ENCODE results near the gene ZNF831. TPM values are rescaled to one million over a fixed set of nuclear protein-coding genes. Genes with fewer than 3 reads are reported as not detected.

ZNF831 gene
- total RNA-seq, 1 experiment from 2014 or later: 0.04 TPM

DNA sequence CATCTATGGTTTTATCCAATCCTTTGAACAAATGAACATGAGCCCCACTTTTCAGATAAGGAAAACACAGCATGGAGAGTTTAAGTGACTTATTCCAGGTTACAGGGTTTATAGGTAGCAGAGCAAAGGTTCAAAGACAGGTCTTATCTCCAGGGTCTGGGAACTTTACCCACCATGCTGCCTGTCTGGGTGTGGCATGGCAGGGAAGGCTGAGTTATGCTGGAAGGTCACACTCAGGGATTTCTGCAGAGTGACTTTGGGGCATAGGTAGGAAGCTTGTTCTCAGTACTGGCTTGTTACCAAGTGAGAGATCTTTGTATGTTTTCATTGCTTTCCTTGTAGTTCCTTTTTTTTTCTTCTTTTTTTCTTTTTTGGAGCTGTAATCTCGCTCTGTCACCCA lies 1.8 kb downstream of the ZNF831 start (continued):
- TF ChIP-seq, protein P1, sequence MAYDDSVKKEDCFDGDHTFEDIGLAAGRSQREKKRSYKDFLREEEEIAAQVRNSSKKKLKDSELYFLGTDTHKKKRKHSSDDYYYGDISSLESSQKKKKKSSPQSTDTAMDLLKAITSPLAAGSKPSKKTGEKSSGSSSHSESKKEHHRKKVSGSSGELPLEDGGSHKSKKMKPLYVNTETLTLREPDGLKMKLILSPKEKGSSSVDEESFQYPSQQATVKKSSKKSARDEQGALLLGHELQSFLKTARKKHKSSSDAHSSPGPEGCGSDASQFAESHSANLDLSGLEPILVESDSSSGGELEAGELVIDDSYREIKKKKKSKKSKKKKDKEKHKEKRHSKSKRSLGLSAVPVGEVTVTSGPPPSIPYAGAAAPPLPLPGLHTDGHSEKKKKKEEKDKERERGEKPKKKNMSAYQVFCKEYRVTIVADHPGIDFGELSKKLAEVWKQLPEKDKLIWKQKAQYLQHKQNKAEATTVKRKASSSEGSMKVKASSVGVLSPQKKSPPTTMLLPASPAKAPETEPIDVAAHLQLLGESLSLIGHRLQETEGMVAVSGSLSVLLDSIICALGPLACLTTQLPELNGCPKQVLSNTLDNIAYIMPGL (CRISPR knock-in tag; IDR thresholded peaks at IDR 0.05): no peak
- TF ChIP-seq ZNF396 (CRISPR knock-in tag; IDR thresholded peaks at IDR 0.05; ENCODE audit: borderline replicate concordance): no peak
- no peak for TF ChIP-seq JAZF1 (CRISPR knock-in tag; IDR thresholded peaks at IDR 0.05)
- TF ChIP-seq, protein P2, sequence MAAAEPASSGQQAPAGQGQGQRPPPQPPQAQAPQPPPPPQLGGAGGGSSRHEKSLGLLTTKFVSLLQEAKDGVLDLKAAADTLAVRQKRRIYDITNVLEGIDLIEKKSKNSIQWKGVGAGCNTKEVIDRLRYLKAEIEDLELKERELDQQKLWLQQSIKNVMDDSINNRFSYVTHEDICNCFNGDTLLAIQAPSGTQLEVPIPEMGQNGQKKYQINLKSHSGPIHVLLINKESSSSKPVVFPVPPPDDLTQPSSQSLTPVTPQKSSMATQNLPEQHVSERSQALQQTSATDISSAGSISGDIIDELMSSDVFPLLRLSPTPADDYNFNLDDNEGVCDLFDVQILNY (CRISPR knock-in tag; IDR thresholded peaks at IDR 0.05): no peak
- no peak for TF ChIP-seq GABPB1 (CRISPR knock-in tag; IDR thresholded peaks at IDR 0.05)
- TF ChIP-seq GTF2I (CRISPR knock-in tag; conservative IDR thresholded peaks at IDR 0.05): no peak
- TF ChIP-seq, protein P3, sequence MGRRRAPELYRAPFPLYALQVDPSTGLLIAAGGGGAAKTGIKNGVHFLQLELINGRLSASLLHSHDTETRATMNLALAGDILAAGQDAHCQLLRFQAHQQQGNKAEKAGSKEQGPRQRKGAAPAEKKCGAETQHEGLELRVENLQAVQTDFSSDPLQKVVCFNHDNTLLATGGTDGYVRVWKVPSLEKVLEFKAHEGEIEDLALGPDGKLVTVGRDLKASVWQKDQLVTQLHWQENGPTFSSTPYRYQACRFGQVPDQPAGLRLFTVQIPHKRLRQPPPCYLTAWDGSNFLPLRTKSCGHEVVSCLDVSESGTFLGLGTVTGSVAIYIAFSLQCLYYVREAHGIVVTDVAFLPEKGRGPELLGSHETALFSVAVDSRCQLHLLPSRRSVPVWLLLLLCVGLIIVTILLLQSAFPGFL (CRISPR knock-in tag; IDR thresholded peaks at IDR 0.05; ENCODE audit: borderline replicate concordance): no peak

DNA sequence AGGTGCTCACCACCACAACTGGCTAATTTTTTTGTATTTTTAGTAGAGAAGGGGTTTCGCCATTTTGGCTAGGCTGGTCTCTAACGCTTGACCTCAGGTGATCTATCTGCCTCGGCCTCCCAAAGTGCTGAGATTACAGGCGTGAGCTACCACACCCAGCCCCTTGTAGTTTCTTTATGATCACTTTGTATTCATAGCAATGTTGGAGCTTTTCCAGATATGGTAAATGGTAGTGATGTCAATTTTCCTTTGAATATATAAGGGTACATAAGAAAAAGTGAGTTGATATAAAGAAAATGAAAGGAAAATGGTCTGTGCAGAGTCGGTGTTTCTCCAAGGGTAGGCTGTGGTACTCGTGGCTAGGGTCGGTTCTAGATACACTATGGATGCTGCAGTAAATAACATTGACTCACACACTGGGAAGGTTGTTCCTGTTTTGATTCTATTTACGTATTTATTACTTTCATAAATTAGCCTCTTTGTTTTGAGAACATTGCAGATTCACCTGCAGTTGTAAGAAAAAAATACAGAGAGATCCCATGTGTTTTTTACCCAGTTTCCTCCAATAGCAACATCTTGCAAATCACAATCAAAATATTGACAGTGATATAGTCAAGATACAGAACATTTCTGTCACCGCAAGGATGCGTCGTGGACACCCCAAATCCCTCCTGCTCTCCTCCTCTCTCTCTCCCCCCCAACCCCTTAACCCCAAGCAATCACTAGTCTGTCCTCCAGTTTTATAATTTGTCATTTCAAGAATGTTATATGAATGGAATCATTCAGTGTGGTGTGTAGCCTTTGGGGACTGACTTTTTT lies 2.5 kb downstream of the ZNF831 start:
- Mint-ChIP-seq H3K4me3 (no peak overlapping the region), H3K9me3 (no peaks in the 10 kb centered on the region), H3K36me3 (no peaks in the 10 kb centered on the region), H3K27ac (no peak overlapping the region), H3K4me1 (no peaks in the 10 kb centered on the region), H3K27me3 (ENCODE audit: low read depth) (peaks cover 7% of the 10 kb centered on the region; the same call in 1 of the 2 replicates)
- DNase-seq (ENCODE audit: low spot score): no peak
- TF ChIP-seq, protein P4, sequence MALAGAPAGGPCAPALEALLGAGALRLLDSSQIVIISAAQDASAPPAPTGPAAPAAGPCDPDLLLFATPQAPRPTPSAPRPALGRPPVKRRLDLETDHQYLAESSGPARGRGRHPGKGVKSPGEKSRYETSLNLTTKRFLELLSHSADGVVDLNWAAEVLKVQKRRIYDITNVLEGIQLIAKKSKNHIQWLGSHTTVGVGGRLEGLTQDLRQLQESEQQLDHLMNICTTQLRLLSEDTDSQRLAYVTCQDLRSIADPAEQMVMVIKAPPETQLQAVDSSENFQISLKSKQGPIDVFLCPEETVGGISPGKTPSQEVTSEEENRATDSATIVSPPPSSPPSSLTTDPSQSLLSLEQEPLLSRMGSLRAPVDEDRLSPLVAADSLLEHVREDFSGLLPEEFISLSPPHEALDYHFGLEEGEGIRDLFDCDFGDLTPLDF (CRISPR knock-in tag; IDR thresholded peaks at IDR 0.05): no peak
- TF ChIP-seq ZNF423 (CRISPR knock-in tag; IDR thresholded peaks at IDR 0.05) (no peak), TEAD1 (CRISPR knock-in tag; IDR thresholded peaks at IDR 0.05) (no peak), ZNF396 (CRISPR knock-in tag; IDR thresholded peaks at IDR 0.05; ENCODE audit: borderline replicate concordance) (no peak)
- TF ChIP-seq, protein P5, sequence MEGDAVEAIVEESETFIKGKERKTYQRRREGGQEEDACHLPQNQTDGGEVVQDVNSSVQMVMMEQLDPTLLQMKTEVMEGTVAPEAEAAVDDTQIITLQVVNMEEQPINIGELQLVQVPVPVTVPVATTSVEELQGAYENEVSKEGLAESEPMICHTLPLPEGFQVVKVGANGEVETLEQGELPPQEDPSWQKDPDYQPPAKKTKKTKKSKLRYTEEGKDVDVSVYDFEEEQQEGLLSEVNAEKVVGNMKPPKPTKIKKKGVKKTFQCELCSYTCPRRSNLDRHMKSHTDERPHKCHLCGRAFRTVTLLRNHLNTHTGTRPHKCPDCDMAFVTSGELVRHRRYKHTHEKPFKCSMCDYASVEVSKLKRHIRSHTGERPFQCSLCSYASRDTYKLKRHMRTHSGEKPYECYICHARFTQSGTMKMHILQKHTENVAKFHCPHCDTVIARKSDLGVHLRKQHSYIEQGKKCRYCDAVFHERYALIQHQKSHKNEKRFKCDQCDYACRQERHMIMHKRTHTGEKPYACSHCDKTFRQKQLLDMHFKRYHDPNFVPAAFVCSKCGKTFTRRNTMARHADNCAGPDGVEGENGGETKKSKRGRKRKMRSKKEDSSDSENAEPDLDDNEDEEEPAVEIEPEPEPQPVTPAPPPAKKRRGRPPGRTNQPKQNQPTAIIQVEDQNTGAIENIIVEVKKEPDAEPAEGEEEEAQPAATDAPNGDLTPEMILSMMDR (IDR thresholded peaks at IDR 0.05): no peak
- TF ChIP-seq, protein P6, sequence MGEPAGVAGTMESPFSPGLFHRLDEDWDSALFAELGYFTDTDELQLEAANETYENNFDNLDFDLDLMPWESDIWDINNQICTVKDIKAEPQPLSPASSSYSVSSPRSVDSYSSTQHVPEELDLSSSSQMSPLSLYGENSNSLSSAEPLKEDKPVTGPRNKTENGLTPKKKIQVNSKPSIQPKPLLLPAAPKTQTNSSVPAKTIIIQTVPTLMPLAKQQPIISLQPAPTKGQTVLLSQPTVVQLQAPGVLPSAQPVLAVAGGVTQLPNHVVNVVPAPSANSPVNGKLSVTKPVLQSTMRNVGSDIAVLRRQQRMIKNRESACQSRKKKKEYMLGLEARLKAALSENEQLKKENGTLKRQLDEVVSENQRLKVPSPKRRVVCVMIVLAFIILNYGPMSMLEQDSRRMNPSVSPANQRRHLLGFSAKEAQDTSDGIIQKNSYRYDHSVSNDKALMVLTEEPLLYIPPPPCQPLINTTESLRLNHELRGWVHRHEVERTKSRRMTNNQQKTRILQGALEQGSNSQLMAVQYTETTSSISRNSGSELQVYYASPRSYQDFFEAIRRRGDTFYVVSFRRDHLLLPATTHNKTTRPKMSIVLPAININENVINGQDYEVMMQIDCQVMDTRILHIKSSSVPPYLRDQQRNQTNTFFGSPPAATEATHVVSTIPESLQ (CRISPR knock-in tag; IDR thresholded peaks at IDR 0.05): no peak
- TF ChIP-seq, protein P7, sequence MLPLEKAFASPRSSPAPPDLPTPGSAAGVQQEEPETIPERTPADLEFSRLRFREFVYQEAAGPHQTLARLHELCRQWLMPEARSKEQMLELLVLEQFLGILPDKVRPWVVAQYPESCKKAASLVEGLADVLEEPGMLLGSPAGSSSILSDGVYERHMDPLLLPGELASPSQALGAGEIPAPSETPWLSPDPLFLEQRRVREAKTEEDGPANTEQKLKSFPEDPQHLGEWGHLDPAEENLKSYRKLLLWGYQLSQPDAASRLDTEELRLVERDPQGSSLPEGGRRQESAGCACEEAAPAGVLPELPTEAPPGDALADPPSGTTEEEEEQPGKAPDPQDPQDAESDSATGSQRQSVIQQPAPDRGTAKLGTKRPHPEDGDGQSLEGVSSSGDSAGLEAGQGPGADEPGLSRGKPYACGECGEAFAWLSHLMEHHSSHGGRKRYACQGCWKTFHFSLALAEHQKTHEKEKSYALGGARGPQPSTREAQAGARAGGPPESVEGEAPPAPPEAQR (CRISPR knock-in tag; IDR thresholded peaks at IDR 0.05): no peak
- TF ChIP-seq, protein P3 (CRISPR knock-in tag; IDR thresholded peaks at IDR 0.05; ENCODE audit: borderline replicate concordance): no peak
- ATAC-seq: no peak
- CTCF ChIA-PET: interaction anchor here (1.5 kb wide), 1 partner anchor 42 kb away, joined by 8 read pairs; no protein-coding TSS in a partner anchor
- POLR2A ChIA-PET: no interaction called here

All from WTC11 (cell line).